Ramos (cell line): ENCODE data around the gene SOX18.

Experiments
- in situ Hi-C: fragments of 300-500 bp; cut with MboI; formaldehyde crosslinking; loops from one replicate; pipeline ENCODE4 v1.14.3; 2022; ENCODE audit warnings: low sequenced_read_pairs; ENCODE audit not compliant: unreplicated experiment

SOX18 gene

GRCh38 chr20:64069209-64069613, 19.8 kb upstream of the SOX18 start:
- in situ Hi-C loops = no loop called here

- in situ Hi-C loops = no loop called here
Measured at GRCh38 chr20:64068386-64069208, 19.2 kb upstream of the SOX18 start.

- in situ Hi-C loops = no loop called here
Measured at GRCh38 chr20:64067733-64068307, 18.4 kb upstream of the SOX18 start.

GRCh38 chr20:64067005-64067632, 17.7 kb upstream of the SOX18 start:
- in situ Hi-C loops = no loop called here

DNA sequence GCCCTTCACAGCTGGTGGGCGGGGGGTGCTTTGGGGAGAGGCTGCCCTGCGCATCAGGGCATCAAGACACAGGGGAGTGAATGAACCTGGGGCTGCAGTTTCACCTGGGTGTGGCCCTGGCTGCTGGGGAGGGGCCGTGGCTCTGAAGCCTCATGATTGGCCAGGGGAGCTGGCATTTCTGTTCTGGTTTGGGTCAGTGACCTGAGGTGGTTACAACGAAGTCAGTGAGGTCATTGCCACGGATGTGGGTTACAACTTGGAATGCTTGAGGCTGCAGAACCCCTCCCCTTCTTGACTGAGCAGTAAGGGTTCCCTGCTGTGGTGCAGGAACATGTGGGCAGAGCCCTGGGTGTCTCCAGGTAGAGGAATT, 16.5 kb upstream of the SOX18 start:
- in situ Hi-C loops = no loop called here

- in situ Hi-C loops = no loop called here
Measured at GRCh38 chr20:64065062-64065973, 15.9 kb upstream of the SOX18 start.

DNA sequence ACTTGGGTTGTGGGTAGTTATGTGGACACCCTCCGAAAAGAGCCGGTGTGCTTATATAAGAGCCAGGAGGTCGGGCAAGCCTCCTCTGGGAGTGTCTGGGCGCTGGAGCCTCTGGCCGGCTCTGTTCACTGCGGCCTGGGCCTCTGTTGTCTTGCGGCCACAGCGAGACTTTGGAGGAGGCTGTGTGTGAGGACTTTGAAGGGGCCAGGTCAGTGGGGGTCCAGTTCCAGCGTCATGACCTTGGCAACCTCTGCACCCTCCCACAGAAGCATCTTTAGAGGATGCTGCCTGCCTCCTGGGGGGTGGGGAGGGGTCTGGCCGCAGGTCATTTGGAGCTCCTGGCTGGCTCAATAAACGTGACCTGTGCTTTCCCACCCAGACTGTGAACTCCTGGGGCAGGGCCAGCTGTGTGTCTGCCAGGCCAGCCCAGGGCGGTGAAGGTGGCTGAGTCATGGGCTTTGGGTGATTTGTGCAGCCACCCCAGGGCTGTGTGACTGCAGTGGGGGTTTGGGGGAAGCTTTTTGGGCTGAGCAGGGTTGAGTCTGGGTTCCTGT, 14.8 kb upstream of the SOX18 start:
- in situ Hi-C loops = no loop called here

DNA sequence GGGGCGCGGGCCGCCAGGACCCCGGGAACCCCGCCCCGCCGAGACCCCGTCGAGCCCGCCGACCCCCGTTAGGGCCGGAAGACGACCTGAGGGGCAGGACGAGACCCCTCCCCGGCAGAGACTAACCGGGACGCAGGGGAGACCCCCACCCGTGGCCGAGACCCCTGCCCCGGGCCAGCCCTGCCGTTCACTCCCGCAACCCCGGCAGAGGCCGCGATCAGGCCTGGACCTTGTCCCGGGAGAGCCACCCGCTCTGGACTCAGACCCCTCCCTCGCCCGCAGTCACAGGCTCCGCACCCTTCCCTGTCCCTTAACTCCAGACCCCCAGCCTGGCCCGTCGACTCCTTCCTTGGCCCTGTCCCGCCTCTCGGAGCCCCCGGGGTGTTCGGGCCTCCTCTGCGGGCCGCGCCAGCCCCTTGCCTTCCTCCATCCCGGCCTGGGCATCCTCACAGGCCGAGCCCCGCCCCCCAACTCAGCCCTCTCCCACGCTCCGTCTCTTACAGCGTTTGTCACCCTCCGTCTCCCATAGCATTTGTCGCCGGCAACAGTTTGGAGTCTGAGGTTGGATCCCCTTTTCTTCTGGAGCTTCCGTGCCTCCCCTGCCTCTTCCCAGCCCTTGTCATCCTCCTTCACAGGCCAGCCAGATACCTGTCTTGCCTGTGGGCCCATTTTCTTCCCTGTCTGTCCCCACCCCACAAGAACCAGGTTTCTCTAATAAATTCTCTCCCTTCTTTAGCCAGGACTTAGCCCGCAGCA, 14.1 kb upstream of the SOX18 start:
- in situ Hi-C loops = no loop called here

- in situ Hi-C loops = no loop called here
Measured at GRCh38 chr20:64062596-64063388, 13.4 kb upstream of the SOX18 start, which contains the start of gene TCEA2. Gene TCEA2 (plus strand): TSS chr20:64063198. CDS start chr20:64063313, 115 bp downstream.

DNA sequence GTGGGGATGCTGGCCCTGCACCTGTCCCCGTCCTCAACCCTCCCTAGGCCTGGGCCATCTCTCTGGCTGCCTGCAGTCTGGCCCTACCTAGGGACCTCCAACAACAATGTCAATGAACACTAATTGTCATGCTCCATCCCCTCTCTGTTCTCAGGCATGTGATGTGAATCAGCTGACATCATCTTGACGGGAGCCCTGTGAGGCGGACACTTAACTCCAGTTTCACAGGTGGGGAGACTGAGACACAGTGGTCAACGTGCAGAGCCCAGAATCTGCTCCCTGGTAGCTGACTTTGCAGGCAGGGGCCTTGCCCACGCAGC, 12.8 kb upstream of the SOX18 start:
- in situ Hi-C loops = no loop called here

DNA sequence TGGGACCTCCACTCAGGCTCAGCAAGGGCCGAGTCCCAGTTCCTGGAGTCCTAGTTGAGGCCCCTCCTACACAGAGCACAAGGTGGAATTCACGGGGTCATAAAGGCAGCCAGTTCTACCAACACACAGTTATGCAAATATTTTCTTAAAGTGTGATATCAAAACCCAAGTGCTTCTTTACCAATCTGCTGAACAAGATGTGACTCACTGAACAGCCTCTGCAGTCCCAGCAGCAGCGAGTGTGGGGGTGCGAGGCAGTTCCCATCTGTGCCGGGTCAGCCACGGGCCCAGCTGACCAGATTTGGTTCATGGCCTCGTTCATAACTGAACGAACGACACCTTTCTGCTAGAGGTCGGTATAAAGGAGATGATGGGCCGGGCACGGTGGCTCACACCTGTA, 9.1 kb upstream of the SOX18 start:
- in situ Hi-C loops = no loop called here

- in situ Hi-C loops = no loop called here
Measured at GRCh38 chr20:64057628-64058498, 8.4 kb upstream of the SOX18 start.

DNA sequence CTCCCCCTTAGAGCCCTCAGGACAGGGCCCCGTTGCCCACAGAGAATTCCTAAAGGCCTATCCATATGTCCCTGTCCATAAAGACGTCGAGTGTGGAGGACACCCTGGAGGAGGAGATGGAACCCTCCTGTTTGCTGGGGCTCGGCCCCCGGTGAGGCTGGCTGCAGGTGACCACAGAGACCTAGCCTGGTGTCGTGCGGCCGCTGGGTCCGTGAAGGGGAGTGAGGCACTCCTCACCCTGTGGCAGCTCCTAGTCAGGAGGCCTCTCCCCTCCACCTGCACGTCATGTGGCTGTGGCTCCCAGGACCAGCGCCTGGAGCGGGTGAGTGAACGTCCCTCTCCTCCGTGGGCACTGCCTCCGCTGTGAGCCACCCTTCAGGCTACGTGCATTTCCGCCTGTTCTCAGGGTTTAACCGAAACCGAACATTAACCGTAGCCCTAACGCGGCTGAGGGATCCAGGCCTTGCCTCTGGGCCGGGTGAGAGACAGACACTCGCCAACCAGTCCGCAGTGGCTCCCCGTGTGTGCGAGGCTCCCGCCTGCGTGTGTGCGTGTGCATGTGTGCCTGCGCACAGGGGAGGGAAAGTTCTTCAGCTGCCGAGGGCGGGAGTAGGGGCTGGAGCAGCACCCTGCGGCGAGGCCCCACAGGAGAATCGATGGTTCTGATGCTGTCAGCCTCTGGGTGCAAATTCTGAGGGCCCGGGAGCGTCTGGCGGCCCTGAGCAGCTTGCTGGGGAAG, 7.6 kb upstream of the SOX18 start:
- in situ Hi-C loops = no loop called here

DNA sequence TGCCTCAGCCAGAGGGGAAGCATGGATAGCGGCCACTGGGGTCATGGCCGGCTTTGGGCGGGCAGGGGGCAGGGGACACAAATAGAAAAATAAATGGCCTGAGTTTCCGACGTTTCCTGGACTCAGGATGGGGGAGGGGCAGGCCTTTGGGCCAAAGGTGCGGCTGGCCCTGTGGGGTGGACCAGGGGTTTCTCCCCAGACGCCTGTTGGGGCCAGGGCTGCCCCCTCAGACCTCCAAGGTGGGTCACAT, 7.1 kb upstream of the SOX18 start:
- in situ Hi-C loops = no loop called here

DNA sequence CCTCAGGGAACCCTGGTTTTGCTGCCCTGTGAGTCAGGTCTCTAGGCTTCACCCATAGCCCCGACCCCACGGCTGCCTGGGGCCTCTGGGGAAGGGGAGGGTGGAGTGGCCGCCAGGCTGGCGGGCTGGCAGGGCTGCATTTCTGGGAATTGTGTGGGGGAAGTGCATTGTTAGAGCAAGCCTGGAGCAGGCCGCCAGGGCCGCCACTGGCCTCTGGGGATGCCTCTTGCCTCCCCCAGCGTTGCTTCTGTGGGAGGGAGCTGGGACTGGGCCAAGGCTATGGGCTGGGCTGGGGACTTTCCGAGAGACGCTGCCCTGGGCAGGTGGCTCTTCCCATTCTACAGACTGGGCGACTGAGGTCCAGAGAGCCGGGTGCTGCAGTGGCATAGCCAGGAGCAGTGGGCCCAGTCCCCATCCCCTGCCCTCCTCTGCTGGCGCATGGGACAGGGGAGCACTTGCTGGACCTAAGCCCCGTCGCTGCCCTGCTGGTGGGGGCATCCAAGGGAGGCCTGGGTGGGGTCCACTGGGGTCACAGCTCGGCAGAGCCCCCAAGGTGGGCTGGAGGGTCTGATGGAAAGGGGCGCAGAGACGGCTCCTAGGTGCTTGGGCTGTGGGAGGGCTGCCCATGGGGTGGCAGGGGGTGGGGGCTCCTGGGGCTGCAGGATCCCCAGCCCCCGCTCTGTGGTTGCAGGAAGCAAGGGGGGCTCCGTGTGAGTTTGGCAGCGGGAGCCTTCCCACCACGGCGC, 6.6 kb upstream of the SOX18 start:
- in situ Hi-C loops = no loop called here

DNA sequence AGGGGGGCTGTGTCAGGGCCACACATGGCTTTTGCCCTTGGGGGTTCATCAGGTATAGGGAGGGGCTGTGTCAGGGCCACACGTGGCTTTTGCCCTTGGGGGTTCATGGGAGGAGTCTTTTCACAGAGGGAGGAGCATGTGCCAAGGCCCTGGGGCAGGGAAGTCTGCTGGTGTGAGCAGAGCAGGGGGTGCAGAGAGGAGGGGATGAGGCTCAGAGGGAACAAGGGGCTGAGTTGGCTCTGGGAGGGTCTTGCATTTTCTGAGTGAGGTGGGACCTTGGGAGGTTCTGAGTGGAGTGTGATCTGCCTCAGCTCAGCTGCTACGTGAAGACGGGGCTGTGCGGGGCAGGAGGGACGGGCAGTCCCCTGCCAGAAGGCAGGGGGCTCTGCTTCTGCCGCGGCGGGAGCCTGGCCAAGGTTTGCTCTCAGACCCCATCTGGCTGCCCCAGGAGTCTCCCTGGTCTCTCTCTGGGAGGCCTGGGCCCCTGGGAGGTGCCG, 6.0 kb upstream of the SOX18 start:
- in situ Hi-C loops = no loop called here
